ENCODE data around the gene MRC1. TPM values are rescaled to one million over a fixed set of nuclear protein-coding genes. Genes with fewer than 3 reads are reported as not detected.
A peak's percentile ranks its signal among the peaks of the same experiment; 100 is the strongest.

Gene MRC1
- polyA plus RNA-seq, 1 donor (not counting 4 experiments of a cell fraction or from before 2014, with no cell fraction given): 0.01 TPM

- TF ChIP-seq EZH2 (IDR thresholded peaks at IDR 0.05; ENCODE audit: low read length) (no peak), CTCF (optimal IDR thresholded peaks at IDR 0.05 in 1 of 3, IDR thresholded peaks at IDR 0.05 in 1 of 3, conservative IDR thresholded peaks at IDR 0.05 in 1 of 3; ENCODE audit: extremely low read depth in 1 of 3, insufficient read depth in 2 of 3, low read length in 3 of 3) (no peak)
- H3K79me2 ChIP-seq (ENCODE audit: control insufficient read depth, insufficient read depth, low read length): no peaks in the 10 kb centered on the region
- no peak overlapping the region for H3K4me2 ChIP-seq (ENCODE audit: control insufficient read depth, extremely low read depth, insufficient read depth, low read depth, low read length)
- DNase-seq (ENCODE audit: low read depth, low spot score) (no peak), FAIRE-seq (no peak)
- peaks cover 29% of the 10 kb centered on the region for H3K4me1 ChIP-seq (ENCODE audit: control insufficient read depth, extremely low read depth, insufficient read depth, low read length)
- H2AFZ ChIP-seq (ENCODE audit: control insufficient read depth, low read length): no peak overlapping the region
- no peaks in the 10 kb centered on the region for H3K36me3 ChIP-seq (ENCODE audit: control insufficient read depth in 2 of 2, extremely low read depth in 1 of 2, insufficient read depth in 2 of 2, low read length in 2 of 2)
- H3K9ac ChIP-seq (ENCODE audit: control insufficient read depth, extremely low read depth, insufficient read depth, low read length): no peak overlapping the region
- dilution Hi-C loops (cut with MboI; ENCODE audit: extremely low pct_ligation_motif_present, low sequenced_read_pairs): no loop called here
- H3K9me3 ChIP-seq (ENCODE audit: control insufficient read depth, low read depth, low read length): no peaks in the 10 kb centered on the region
- no peaks in the 10 kb centered on the region for H3K27me3 ChIP-seq (ENCODE audit: control insufficient read depth, extremely low read depth, insufficient read depth, low read length)
- no peaks in the 10 kb centered on the region for H3K9me1 ChIP-seq (ENCODE audit: control insufficient read depth, extremely low read depth, insufficient read depth, low read length)
- no peak overlapping the region for H3K4me3 ChIP-seq (ENCODE audit: control insufficient read depth in 2 of 3, extremely low read depth in 1 of 3, insufficient read depth in 2 of 3, low read depth in 1 of 3, low read length in 3 of 3)
- no peaks in the 10 kb centered on the region for H4K20me1 ChIP-seq (ENCODE audit: control insufficient read depth, extremely low read depth, insufficient read depth, low read length)
- no peak overlapping the region for H3K27ac ChIP-seq (ENCODE audit: control insufficient read depth, insufficient read depth, low read length)
These were observed 22.7 kb downstream of the MRC1 start for GRCh38 chr10:17831896-17832295.

GRCh38 chr10:17833656-17834055 lies 24.5 kb downstream of the MRC1 start:
- Histone ChIP-seq H3K4me1 (ENCODE audit: control insufficient read depth, extremely low read depth, insufficient read depth, low read length) (peaks cover 32% of the 10 kb centered on the region), H3K27me3 (ENCODE audit: control insufficient read depth, extremely low read depth, insufficient read depth, low read length) (no peaks in the 10 kb centered on the region), H3K4me3 (ENCODE audit: control insufficient read depth in 2 of 3, extremely low read depth in 1 of 3, insufficient read depth in 2 of 3, low read depth in 1 of 3, low read length in 3 of 3) (no peak overlapping the region), H3K4me2 (ENCODE audit: control insufficient read depth, extremely low read depth, insufficient read depth, low read depth, low read length) (peak overlapping the region; percentile 62), H3K79me2 (ENCODE audit: control insufficient read depth, insufficient read depth, low read length) (no peaks in the 10 kb centered on the region), H3K9me3 (ENCODE audit: control insufficient read depth, low read depth, low read length) (no peaks in the 10 kb centered on the region), H3K9me1 (ENCODE audit: control insufficient read depth, extremely low read depth, insufficient read depth, low read length) (no peaks in the 10 kb centered on the region), H3K36me3 (ENCODE audit: control insufficient read depth in 2 of 2, extremely low read depth in 1 of 2, insufficient read depth in 2 of 2, low read length in 2 of 2) (no peaks in the 10 kb centered on the region), H3K27ac (ENCODE audit: control insufficient read depth, insufficient read depth, low read length) (no peak overlapping the region), H3K9ac (ENCODE audit: control insufficient read depth, extremely low read depth, insufficient read depth, low read length) (no peak overlapping the region), H2AFZ (ENCODE audit: control insufficient read depth, low read length) (no peak overlapping the region), H4K20me1 (ENCODE audit: control insufficient read depth, extremely low read depth, insufficient read depth, low read length) (no peaks in the 10 kb centered on the region)
- no peak for TF ChIP-seq CTCF (optimal IDR thresholded peaks at IDR 0.05 in 1 of 3, IDR thresholded peaks at IDR 0.05 in 1 of 3, conservative IDR thresholded peaks at IDR 0.05 in 1 of 3; ENCODE audit: extremely low read depth in 1 of 3, insufficient read depth in 2 of 3, low read length in 3 of 3)
- TF ChIP-seq EZH2 (IDR thresholded peaks at IDR 0.05; ENCODE audit: low read length): no peak
- DNase-seq (ENCODE audit: low read depth, low spot score): peak; percentile 17
- dilution Hi-C loops (cut with MboI; ENCODE audit: extremely low pct_ligation_motif_present, low sequenced_read_pairs): no loop called here
- no peak for FAIRE-seq
